Stimulated activated CD8-positive, alpha-beta memory T cell treated with anti-CD3 and anti-CD28 coated beads, Interleukin-15, amount 100 ng/mL, for 4 hours (primary cell): ENCODE data around the gene DUOXA2.

Experiments used
- DNase-seq, 2 donors: peaks; one replicate each; pipeline ENCODE4 v3.0.0-alpha.2; 2020; ENCODE audit warnings: low read depth in 2 of 2

DUOXA2 gene

DNA sequence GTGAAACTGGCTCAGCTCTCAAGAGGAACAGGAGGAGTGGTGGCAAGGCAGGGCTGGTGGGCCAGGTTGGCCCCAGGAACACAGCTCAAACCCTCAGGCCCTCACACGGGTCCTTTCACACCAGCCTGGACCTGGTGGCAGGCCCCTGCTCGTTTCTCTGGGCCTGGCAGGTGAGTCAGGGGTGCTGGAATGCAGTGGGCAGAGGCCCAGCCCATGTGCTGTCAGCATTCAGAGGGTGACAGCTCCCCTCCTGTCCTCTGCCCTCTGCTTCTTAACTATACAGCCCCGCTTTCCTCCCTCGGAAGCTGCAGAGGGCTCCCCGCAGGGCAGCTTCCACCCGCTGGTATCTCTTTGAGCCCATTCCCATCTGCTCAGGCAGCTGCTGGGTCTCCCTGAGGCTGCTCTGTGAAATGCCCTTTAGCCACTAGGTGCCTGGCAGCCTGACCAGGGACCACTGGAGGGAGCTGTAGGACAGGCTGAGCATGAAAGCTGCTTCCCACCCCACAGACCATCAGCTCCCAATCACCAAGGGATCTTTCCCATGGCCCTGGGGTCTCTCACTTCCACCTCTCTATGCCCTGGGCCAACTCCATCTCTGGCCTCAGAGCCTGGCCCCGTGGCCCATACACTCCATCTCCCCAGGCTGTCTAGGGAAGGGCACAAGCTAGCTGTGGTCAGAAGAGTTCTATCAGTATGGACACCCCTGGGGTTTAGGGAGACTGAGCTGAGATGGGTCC, 48.8 kb downstream of the DUOXA2 start:
- peak; percentile 30 to 31 for DNase-seq

DNA sequence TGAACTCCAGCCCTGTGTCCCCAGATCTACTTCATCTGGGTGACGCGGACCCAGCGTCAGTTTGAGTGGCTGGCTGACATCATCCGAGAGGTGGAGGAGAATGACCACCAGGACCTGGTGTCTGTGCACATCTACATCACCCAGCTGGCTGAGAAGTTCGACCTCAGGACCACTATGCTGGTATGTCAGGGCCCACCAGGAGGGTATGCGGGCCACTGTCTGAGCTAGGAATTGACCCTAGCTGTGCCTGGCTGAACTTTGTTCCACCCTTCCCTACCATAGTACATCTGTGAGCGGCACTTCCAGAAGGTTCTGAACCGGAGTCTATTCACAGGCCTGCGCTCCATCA, 49.4 kb downstream of the DUOXA2 start:
- no peak for DNase-seq

DNA sequence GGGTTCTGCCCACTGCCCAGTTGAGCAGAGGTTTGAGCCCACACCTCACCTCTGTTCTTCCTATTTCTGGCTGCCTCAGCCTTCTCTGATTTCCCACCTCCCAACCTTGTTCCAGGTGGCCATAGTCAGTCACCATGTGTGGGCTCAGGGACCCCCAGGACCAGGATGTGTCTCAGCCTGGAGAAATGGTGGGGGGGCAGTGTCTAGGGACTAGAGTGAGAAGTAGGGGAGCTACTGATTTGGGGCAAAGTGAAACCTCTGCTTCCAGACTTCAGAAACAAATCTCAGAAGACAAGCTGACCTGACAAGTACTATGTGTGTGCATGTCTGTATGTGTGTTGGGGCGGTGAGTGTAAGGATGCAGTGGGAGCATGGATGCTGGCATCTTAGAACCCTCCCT, 50.8 kb downstream of the DUOXA2 start:
- DNase-seq, result no peak

- DNase-seq, result no peak
These were observed 51.4 kb downstream of the DUOXA2 start for GRCh38 chr15:45165536-45165935.

GRCh38 chr15:45166834-45167630, 52.9 kb downstream of the DUOXA2 start:
- DNase-seq, result peak; percentile 64

- no peak for DNase-seq
These were observed 53.6 kb downstream of the DUOXA2 start for GRCh38 chr15:45167631-45168205.
